ENCODE measurements around the gene MYPOP. TPM values are rescaled to one million over a fixed set of nuclear protein-coding genes. Genes with fewer than 3 reads are reported as not detected.

MYPOP gene, protein sequence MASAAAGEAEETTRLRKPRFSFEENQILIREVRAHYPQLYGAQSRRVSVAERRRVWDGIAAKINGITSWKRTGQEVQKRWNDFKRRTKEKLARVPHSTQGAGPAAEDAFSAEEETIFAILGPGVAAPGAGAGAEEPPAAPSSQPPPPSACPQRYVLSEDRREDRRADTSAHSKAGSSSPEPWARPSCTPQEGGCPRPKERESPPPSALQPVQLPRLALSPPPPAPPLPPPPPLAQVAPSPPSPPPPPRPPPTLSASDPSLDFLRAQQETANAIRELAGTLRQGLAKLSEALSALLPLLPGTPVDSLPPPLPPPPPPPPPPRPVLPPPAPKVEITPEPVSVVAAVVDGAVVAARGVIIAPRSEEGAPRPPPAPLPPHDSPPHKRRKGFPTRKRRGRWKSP
- 1.3 TPM for total RNA-seq

DNA sequence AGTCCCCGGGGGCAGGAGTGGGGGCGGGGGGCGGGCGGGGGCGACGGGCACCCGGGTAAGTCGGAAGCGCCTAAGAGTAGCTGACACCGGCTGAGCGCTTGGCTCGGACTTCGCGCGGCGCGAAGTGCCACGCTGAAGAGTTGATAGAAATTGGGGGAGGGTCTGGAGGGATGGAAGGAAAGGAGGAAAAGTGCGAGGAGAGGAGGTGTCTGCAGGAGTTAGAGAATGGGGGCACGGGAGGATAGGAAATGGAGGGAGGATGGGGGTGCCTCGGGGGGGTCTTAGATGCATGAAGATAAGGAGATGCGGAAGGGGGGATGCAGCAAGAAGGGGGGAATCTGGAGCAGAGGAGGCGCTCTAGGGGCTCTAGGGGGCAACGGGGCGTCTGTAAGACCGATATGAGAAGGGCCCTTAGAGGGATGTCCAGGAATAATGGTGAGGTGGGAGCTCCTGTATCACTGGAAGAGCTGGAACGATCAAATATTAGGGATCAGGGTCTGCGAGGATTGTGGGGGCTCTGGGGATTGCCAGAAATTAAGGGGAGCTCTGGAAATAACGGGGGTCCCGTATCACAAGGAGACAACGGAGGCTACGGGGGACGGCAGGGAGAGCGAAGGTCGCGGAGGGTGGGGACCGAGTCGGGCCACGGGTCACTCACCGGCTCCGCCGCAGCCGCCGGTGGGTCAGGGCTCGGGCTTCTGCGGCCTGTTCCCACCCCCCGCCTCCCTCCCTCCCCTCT is at the start of gene MYPOP:
Gene MYPOP (minus strand): TSS at position 702 of the 739 bp plus-strand sequence. CDS start 840 bp downstream, outside the sequence.
- Histone ChIP-seq H3K4me3 (ENCODE audit: low read length) (peak within 1 kb of the TSS; percentile 72), H3K27me3 (ENCODE audit: insufficient read depth, low read length) (no peaks in the 10 kb centered on the region), H3K4me1 (ENCODE audit: insufficient read depth, low read length) (peaks cover 23% of the 10 kb centered on the region), H3K9me3 (ENCODE audit: low read depth, low read length) (no peaks in the 10 kb centered on the region)

DNA sequence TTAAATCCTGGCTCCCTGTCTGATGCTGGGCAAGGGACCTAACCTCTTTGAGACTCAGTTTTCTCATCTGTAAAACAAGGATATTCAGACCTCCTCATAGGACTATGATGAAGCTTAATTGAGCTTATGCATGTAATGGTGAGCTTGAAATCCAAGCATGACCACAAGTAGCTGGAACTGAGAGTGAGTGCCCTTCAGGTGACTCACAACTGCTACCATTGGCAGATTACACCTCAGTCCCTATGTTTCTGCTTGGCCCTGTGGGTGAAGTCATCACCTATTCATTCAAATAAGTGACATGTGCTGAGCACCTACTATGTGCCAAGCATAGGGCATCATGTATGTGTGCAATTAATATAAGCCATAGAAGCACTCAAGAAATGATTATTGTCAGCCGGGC is 45.5 kb upstream of the MYPOP start:
- H3K4me3 ChIP-seq (ENCODE audit: low read length) = no peak overlapping the region
- no peaks in the 10 kb centered on the region for H3K9me3 ChIP-seq (ENCODE audit: low read depth, low read length)
- H3K4me1 ChIP-seq (ENCODE audit: insufficient read depth, low read length) = peaks cover 5% of the 10 kb centered on the region
- peaks cover 3% of the 10 kb centered on the region for H3K27me3 ChIP-seq (ENCODE audit: insufficient read depth, low read length)

DNA sequence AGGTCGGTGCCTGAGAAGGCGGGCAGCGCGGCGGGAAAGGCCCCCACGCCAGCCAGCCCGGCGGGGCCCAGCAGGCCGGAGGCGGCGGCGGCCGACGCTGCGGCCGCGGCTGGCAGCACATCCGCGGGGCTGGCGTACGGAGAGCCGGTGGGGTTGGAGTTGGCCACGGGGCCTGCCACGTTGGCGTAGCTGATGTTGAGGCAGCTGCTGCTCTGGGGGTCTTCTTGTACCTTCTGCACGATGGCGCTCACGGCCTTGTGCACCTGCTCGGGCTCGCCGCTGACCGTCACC is 38.0 kb upstream of the MYPOP start:
- no peak overlapping the region for H3K4me3 ChIP-seq (ENCODE audit: low read length)
- no peaks in the 10 kb centered on the region for H3K9me3 ChIP-seq (ENCODE audit: low read depth, low read length)
- no peaks in the 10 kb centered on the region for H3K4me1 ChIP-seq (ENCODE audit: insufficient read depth, low read length)
- H3K27me3 ChIP-seq (ENCODE audit: insufficient read depth, low read length) = peaks cover 8% of the 10 kb centered on the region

DNA sequence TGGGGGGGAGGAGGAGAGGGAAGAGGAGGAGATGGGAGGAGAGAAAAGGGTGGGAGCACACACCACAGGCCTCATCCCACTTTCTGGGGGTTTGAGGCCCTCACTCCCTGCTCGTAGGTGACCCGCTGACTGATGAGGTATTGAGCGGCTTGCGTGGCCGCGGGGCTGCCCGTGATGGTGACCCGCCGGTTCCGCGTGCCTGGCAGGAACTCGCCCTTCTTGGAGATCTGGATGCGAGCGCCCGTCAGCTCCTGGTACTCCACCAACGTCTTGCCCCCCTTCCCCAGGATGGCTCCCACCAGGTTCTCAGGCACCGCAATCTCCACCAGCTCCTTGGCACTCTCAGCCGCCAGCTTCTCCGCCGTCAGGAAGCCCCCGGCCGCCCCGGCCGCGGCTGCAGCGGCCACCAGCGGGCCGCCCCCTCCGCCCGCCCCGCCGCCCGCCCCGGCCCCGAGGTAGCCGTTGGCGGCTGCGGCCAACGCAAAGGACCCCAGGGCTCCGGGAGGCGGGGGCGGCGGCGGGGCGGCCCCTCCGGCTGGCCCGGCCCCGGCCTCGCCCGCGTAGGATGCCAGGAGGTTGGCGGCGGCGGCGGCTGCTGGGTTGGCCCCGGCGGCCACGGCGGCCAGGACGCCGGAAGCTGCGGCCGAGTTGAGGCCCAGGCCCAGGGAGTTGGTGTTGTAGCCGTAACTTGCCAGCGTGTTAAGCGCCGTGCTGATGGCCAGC is 37.5 kb upstream of the MYPOP start:
- Histone ChIP-seq H3K27me3 (ENCODE audit: insufficient read depth, low read length) (peaks cover 8% of the 10 kb centered on the region), H3K9me3 (ENCODE audit: low read depth, low read length) (no peaks in the 10 kb centered on the region), H3K4me3 (ENCODE audit: low read length) (no peak overlapping the region), H3K4me1 (ENCODE audit: insufficient read depth, low read length) (no peaks in the 10 kb centered on the region)

DNA sequence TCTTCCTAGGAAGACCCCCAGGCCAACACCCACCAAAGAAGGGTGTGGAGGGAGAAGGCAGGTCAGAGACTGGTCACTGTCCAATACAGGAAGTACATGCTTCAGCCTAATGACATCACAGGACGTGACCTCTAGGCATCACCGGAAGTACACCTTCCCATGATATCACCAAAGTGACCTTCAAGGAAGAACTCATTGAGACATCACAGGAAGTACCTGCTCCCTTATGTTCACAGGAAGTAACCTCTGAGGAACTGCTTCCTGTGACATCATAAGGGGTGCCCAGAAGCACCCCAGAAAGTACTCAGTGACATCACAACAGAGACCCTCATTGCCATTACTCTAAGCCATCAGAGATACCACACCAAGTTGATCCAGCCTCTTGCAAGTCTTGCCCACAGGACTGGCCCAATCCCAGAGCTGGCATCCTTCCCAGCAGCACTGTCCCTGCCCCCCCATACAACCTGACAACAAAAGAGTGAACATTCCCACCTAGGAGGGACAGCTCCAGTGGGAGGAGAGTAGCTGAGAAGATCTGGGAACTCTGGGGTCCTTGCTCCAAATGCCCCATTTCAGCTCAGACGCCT is 36.4 kb upstream of the MYPOP start:
- Histone ChIP-seq H3K4me3 (ENCODE audit: low read length) (no peak overlapping the region), H3K9me3 (ENCODE audit: low read depth, low read length) (no peaks in the 10 kb centered on the region), H3K27me3 (ENCODE audit: insufficient read depth, low read length) (peaks cover 10% of the 10 kb centered on the region), H3K4me1 (ENCODE audit: insufficient read depth, low read length) (no peaks in the 10 kb centered on the region)

DNA sequence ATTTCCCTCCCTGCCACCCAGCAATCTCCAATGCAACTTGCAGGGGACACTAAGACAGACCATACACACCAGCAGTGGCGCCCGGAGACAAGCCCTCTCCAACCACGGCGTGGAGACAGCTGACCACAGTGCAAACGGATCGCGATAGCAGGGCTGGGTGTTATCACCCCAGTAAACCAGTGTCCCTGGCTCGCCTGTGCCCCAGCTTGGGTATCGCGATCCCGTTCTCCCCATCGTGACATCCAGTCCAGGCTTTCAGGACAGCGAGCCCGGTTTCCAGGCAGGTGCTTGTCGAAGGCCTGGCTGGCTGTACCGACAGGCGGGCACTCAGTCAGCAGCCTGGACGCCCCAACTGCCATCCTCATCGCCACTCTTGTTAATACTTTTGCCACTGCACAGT is 32.9 kb upstream of the MYPOP start:
- Histone ChIP-seq H3K9me3 (ENCODE audit: low read depth, low read length) (no peaks in the 10 kb centered on the region), H3K27me3 (ENCODE audit: insufficient read depth, low read length) (peaks cover 10% of the 10 kb centered on the region), H3K4me1 (ENCODE audit: insufficient read depth, low read length) (no peaks in the 10 kb centered on the region), H3K4me3 (ENCODE audit: low read length) (no peak overlapping the region)

DNA sequence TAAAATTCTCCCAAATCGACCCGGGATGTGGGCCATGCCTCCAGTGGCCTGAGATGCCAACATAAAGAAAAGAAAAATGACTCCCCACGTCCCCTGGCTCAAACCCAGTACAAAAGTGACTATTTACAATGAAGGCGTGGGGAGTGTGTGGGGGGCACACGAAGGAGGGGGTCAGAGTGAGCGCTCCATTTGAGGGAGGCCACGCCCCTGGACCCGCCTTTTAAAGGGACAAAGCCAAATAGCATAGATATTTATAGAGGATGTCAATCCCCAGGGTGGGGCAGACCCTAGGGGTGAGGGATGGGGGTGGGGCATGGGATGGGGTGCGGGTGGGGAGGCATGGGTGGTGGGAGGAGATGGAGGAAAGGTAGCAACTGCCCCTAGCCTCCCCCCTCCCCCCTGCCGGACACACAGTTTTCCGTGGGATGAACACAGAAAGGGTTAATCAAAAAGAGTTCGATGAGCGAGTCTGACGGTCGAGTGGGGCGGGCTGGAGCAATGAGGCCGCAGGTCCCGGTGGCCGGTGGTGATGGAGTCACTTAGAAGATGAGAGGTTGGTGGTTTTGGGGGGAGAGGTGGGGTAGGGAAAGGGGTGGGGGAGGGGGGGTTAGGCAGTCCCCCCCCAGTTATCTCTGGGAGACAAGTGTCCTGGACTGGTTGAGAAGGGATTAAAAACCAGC is 32.3 kb upstream of the MYPOP start:
- Histone ChIP-seq H3K9me3 (ENCODE audit: low read depth, low read length) (no peaks in the 10 kb centered on the region), H3K27me3 (ENCODE audit: insufficient read depth, low read length) (peaks cover 9% of the 10 kb centered on the region)

DNA sequence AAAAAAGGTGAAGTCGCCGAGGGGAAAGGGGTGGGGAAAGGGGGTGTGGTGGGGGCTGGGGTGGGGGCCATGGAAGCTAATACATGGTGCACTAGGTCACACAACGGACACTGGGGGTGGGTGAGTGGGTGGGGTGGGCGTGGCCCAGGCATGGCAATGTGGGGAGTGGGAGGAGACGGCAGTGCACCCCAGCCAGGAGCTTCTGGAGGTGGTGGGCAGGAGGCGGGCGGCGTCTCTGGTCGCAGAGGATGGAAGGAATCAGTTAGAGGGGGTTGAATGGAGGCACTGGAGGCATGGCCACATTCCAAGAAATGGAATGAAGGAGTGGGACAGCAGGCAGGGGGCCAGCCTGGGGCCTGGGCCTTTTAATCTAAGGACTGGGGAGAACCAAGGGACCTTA is 31.3 kb upstream of the MYPOP start:
- Histone ChIP-seq H3K9me3 (ENCODE audit: low read depth, low read length) (no peaks in the 10 kb centered on the region), H3K4me3 (ENCODE audit: low read length) (no peak overlapping the region), H3K27me3 (ENCODE audit: insufficient read depth, low read length) (peaks cover 3% of the 10 kb centered on the region), H3K4me1 (ENCODE audit: insufficient read depth, low read length) (no peaks in the 10 kb centered on the region)

More for the DNA sequence above, 32.3 kb upstream of the MYPOP start:
- Histone ChIP-seq H3K4me1 (ENCODE audit: insufficient read depth, low read length) (no peaks in the 10 kb centered on the region), H3K4me3 (ENCODE audit: low read length) (no peak overlapping the region)

DNA sequence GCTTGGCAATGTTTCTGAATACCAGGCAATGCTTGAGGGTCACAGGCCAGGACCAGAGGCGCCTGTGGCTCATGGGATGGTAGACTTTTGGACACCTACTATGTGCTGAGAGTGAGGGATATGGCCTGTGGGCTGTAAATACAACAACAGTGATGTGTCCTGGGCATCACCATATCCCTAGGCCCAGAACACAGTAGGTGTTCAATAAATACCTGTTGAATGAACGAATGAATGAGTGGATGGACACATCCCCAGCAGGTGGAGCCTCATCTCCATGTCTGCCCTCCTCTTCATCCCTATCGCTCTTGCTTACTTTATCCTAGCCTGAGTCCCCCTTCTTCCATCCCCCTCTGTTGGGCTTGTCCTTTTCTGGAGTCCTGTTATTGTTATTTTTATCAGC is 28.6 kb upstream of the MYPOP start:
- Histone ChIP-seq H3K4me3 (ENCODE audit: low read length) (no peak overlapping the region), H3K27me3 (ENCODE audit: insufficient read depth, low read length) (peaks cover 3% of the 10 kb centered on the region), H3K4me1 (ENCODE audit: insufficient read depth, low read length) (peaks cover 8% of the 10 kb centered on the region), H3K9me3 (ENCODE audit: low read depth, low read length) (no peaks in the 10 kb centered on the region)

DNA sequence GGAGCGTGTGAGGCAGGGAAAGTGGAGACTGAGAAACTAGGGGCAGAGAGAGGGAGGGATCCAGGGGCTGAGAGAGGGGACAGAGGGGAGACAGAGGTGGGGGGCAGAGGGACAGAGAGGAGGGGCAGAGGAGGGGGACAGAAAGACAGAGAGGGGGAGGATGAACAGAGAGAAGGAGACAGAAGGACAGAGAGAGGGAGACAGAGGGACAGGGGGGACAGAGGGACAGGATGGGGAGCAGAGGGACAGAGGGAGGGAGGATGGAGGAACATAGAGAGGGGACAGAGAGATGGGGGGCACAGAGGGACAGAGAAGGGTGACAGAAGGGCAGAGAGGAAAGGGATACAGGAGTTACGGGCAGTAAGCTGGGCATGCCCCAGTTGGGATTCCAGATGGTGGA is 26.8 kb upstream of the MYPOP start:
- no peaks in the 10 kb centered on the region for H3K9me3 ChIP-seq (ENCODE audit: low read depth, low read length)
- peaks cover 8% of the 10 kb centered on the region for H3K4me1 ChIP-seq (ENCODE audit: insufficient read depth, low read length)
- peaks cover 3% of the 10 kb centered on the region for H3K27me3 ChIP-seq (ENCODE audit: insufficient read depth, low read length)
- H3K4me3 ChIP-seq (ENCODE audit: low read length) = no peak overlapping the region

DNA sequence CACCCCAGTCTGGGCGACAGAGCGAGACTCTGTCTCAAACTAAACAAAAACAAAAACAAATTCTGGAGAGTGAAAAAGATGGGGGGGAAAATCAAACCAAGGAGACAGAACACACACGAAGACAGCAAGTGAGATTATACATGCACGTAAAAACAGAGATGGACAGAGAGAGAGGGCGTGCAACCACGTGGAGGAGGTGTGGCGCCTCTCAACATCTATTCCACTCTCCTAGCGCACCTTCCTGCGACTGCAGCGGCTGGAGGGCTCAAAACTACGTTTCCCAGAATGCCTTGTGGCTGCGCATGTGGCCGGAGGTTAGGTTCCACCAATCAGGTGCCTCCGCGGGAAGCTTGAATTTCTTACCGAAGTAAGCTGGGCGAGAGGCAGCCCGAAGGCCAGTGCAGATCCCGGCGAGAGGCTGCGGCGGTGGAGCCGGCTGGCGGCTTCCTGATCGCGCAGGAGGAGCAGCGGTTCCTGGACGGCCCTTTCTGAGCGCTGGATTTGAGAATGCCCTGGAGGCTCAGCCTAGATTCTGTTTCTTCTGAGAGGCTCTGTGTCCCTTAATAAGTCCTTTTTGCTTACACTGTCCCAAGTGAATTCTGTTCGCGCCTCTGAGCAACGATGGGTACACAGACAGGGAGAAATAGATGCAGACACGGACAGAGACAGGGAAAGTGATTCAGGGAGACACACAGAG is 25.3 kb upstream of the MYPOP start:
- Histone ChIP-seq H3K9me3 (ENCODE audit: low read depth, low read length) (no peaks in the 10 kb centered on the region), H3K27me3 (ENCODE audit: insufficient read depth, low read length) (no peaks in the 10 kb centered on the region), H3K4me3 (ENCODE audit: low read length) (no peak overlapping the region), H3K4me1 (ENCODE audit: insufficient read depth, low read length) (peaks cover 8% of the 10 kb centered on the region)

DNA sequence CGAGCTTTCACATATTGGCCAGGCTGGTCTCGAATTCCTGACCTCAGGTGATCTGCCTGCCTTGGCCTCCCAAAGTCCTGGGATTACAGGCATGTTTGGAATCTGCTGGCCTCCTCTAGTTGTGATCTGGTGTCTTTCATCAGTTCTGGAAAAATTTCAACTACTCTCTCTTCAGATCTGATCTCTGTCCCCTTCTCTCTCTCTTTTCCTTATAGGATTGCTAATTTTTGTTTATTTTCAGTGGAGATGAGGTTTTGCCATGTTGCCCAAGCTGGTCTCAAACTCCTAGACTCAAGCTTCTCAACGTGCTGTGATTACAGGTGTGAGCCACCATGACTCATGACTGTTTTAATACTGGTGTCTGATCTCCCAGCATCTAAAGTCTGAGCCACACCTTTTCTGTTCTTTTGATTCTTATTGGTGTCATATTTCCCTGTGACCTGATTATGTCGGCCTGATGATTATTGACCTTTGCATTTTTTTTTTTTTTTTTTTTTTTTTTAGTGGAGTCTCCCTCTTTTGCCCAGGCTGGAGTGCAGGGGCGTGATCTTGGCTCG is 22.6 kb upstream of the MYPOP start:
- H3K4me3 ChIP-seq (ENCODE audit: low read length) = no peak overlapping the region
- peaks cover 8% of the 10 kb centered on the region for H3K4me1 ChIP-seq (ENCODE audit: insufficient read depth, low read length)
- H3K9me3 ChIP-seq (ENCODE audit: low read depth, low read length) = no peaks in the 10 kb centered on the region
- H3K27me3 ChIP-seq (ENCODE audit: insufficient read depth, low read length) = no peaks in the 10 kb centered on the region

DNA sequence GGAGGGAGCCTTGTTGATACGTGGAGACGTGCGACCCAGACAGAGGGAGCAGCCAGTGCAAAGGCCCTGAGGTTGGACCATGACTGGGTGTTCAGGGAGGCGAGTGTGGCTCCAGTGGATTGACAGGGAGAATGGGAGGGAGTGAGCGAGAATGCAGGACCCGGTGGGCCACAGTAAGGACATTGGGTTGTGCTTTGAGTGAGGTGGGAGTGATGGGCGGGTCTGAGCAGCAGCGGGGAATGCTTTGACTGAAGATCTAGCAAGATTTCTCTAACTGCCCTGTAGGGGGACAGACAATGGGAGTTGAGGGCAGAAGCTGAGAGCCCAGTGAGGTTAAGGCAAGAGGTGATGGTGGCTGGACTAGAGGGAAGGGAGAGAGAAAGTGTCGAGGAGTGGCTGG is 19.9 kb upstream of the MYPOP start:
- Histone ChIP-seq H3K4me1 (ENCODE audit: insufficient read depth, low read length) (no peaks in the 10 kb centered on the region), H3K9me3 (ENCODE audit: low read depth, low read length) (no peaks in the 10 kb centered on the region), H3K27me3 (ENCODE audit: insufficient read depth, low read length) (no peaks in the 10 kb centered on the region), H3K4me3 (ENCODE audit: low read length) (no peak overlapping the region)

DNA sequence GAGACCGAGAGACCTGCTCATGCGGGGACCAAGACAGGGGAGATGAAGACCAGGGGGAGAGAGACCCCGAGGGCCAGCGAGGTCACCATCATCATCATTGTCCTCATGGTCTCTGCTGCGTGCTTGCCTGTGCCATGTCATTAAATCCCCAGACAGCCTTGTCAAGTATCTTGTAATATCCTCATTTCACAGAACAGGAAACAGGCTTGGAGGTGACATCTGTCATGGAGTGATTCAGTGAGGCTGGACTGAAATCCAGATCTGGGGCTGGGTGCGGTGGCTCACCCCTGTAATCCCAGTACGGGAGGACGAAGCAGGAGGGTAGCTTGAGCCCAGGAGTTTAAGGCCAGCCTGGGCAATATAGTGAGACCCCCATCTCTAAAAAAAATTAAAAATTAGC is 18.0 kb upstream of the MYPOP start:
- H3K9me3 ChIP-seq (ENCODE audit: low read depth, low read length) = no peaks in the 10 kb centered on the region
- no peak overlapping the region for H3K4me3 ChIP-seq (ENCODE audit: low read length)
- no peaks in the 10 kb centered on the region for H3K4me1 ChIP-seq (ENCODE audit: insufficient read depth, low read length)

More for the DNA sequence above, 18.0 kb upstream of the MYPOP start:
- no peaks in the 10 kb centered on the region for H3K27me3 ChIP-seq (ENCODE audit: insufficient read depth, low read length)
